ENCODE data around the gene BCAS3. TPM values are rescaled to one million over a fixed set of nuclear protein-coding genes. Genes with fewer than 3 reads are reported as not detected.

The BCAS3 gene
- total RNA-seq, 1 donor from 2014 or later = 35.7 TPM

DNA sequence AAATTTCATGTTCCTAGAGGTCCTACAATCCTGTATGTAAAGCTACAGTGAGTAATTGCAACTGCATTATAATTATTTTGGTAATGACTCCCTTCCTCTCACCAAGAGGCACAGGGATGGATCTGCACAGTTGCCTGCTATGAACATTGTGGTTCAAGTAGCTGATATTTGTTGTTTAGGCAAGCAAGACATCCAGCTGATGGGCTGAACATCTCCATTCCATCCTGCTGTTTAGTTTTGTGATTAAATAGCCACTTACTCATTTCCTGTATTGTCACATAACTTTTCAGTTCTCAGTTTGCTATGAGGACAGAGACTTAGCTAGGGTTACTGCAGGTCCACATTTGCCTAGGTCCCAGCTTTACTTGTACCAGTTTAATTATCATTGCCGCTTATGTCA, 540.8 kb downstream of the BCAS3 start:
- Mint-ChIP-seq H3K27me3 (ENCODE audit: unreplicated experiment) (no peaks in the 10 kb centered on the region), H3K4me1 (ENCODE audit: unreplicated experiment) (peaks cover 36% of the 10 kb centered on the region), H3K27ac (ENCODE audit: unreplicated experiment) (peak overlapping the region; percentile 84), H3K36me3 (ENCODE audit: unreplicated experiment) (no peaks in the 10 kb centered on the region), H3K9me3 (ENCODE audit: unreplicated experiment) (no peaks in the 10 kb centered on the region), H3K4me3 (ENCODE audit: unreplicated experiment) (no peak overlapping the region)
- TF ChIP-seq, protein P1, sequence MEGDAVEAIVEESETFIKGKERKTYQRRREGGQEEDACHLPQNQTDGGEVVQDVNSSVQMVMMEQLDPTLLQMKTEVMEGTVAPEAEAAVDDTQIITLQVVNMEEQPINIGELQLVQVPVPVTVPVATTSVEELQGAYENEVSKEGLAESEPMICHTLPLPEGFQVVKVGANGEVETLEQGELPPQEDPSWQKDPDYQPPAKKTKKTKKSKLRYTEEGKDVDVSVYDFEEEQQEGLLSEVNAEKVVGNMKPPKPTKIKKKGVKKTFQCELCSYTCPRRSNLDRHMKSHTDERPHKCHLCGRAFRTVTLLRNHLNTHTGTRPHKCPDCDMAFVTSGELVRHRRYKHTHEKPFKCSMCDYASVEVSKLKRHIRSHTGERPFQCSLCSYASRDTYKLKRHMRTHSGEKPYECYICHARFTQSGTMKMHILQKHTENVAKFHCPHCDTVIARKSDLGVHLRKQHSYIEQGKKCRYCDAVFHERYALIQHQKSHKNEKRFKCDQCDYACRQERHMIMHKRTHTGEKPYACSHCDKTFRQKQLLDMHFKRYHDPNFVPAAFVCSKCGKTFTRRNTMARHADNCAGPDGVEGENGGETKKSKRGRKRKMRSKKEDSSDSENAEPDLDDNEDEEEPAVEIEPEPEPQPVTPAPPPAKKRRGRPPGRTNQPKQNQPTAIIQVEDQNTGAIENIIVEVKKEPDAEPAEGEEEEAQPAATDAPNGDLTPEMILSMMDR (IDR thresholded peaks at IDR 0.05) = no peak
- DNase-seq (ENCODE audit: extremely low spot score, unreplicated experiment) = no peak

DNA sequence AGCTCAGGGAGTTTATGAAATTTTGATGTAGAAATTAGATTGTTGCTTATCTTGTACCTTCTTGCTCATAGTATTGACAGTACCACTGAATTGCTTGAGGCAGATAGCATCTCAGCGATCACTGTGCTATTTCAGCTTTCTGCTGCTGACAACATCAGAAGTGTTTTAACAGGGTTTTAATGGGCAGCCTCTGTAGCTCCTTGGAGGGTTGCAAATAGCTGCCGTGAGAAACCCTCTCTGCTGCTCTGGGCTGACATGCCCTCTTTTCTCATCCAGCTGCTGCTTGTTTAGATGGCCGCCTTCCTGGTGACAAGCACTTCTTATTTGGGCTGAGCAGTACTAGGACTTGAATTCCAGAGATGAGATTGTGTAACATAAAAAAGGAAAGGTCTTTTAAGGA, 541.8 kb downstream of the BCAS3 start:
- Mint-ChIP-seq H3K4me1 (ENCODE audit: unreplicated experiment) (peaks cover 33% of the 10 kb centered on the region), H3K36me3 (ENCODE audit: unreplicated experiment) (no peaks in the 10 kb centered on the region)
- DNase-seq (ENCODE audit: extremely low spot score, unreplicated experiment) = no peak

DNA sequence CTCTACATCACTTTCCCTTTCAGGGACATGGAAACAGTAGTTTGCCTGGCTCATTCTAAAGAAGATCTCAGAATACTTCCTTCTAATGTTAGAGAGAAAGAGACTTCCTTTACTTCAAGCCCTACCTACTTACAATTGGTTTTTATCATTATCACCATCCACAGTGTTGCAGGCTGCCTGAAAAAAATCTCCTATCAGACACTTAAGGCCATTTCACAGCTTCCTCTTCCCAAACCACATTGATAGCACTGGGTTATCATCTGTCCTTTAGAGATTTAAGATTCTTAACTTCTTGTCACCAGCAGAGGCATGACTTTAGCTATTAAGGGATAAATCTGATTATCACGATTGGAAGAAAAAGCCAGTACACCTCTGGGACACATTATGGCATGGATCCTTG, 543.5 kb downstream of the BCAS3 start:
- Mint-ChIP-seq H3K27me3 (ENCODE audit: unreplicated experiment) (no peaks in the 10 kb centered on the region), H3K27ac (ENCODE audit: unreplicated experiment) (no peak overlapping the region), H3K9me3 (ENCODE audit: unreplicated experiment) (no peaks in the 10 kb centered on the region), H3K4me3 (ENCODE audit: unreplicated experiment) (no peak overlapping the region), H3K4me1 (ENCODE audit: unreplicated experiment) (peaks cover 37% of the 10 kb centered on the region), H3K36me3 (ENCODE audit: unreplicated experiment) (no peaks in the 10 kb centered on the region)
- no peak for DNase-seq (ENCODE audit: extremely low spot score, unreplicated experiment)
- TF ChIP-seq, protein P1 (IDR thresholded peaks at IDR 0.05) = no peak

More for the DNA sequence above, 541.8 kb downstream of the BCAS3 start:
- Mint-ChIP-seq H3K4me3 (ENCODE audit: unreplicated experiment) (no peak overlapping the region), H3K27ac (ENCODE audit: unreplicated experiment) (peak overlapping the region; percentile 84), H3K9me3 (ENCODE audit: unreplicated experiment) (no peaks in the 10 kb centered on the region), H3K27me3 (ENCODE audit: unreplicated experiment) (no peaks in the 10 kb centered on the region)
- TF ChIP-seq, protein P1 (IDR thresholded peaks at IDR 0.05) = no peak

DNA sequence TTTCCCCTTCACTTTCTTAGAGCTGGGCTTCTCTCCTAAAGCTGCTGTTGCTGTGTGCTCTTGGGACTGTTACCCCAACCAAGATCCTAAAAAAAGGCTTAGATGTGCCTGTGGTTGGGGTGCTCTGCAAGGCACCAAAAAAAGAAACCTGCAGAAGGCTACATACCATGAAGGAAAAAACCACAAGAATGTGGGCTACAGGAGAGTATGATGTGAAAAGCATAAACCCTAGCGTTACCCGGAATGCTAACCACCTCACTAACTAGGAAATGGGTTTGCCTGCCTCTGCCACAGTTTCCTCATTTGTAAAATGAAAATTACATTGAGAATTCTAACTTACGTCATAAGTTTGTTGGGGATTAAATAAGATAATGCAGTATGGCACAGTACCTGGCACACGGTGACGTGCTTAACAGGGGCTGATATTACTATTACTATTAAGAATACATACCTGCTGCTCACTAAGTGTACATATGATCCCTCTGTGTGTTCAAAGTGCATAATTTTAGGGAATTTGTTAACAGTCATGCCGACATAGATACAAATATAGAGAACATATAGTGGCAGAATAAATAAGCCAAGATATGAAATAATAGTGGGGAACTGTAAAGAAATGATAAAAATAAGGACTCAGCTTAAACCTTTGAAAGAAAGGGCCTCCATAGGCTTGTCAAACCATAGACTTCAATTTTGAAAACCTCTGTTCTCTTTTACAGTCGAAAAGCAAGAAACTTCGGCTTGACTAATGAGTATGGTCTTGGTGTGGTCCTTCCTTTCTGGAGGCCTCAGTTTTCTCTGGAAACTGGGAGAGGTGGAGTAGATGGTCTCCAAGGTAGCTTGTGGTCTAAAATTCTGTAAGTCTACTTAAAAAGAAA, 544.2 kb downstream of the BCAS3 start:
- no peaks in the 10 kb centered on the region for H3K36me3 Mint-ChIP-seq (ENCODE audit: unreplicated experiment)
- H3K4me1 Mint-ChIP-seq (ENCODE audit: unreplicated experiment) = peaks cover 37% of the 10 kb centered on the region
- no peak overlapping the region for H3K27ac Mint-ChIP-seq (ENCODE audit: unreplicated experiment)
- H3K27me3 Mint-ChIP-seq (ENCODE audit: unreplicated experiment) = no peaks in the 10 kb centered on the region
- H3K9me3 Mint-ChIP-seq (ENCODE audit: unreplicated experiment) = no peaks in the 10 kb centered on the region
- no peak for DNase-seq (ENCODE audit: extremely low spot score, unreplicated experiment)
- no peak overlapping the region for H3K4me3 Mint-ChIP-seq (ENCODE audit: unreplicated experiment)
- TF ChIP-seq, protein P1 (IDR thresholded peaks at IDR 0.05) = no peak

DNA sequence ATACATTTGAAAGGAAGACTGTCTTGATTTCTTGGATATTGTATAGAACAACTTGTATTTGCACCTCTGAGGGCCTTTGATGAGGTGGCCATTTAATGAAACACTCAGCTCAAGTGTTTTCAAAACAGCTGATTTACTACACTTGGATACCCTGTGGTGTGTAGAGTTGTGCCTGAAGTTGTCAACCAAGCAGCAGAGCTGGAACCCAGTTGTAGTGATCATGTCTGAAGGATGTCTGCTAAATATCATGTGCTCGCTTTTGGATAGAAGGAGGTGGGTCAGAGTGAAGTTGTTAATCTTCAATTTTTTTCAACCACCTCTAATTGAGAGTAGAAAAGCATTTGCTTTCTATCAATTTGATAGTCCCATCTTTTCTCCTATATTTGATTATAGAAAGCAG, 546.1 kb downstream of the BCAS3 start:
- no peak overlapping the region for H3K27ac Mint-ChIP-seq (ENCODE audit: unreplicated experiment)
- H3K9me3 Mint-ChIP-seq (ENCODE audit: unreplicated experiment) = no peaks in the 10 kb centered on the region
- TF ChIP-seq, protein P1 (IDR thresholded peaks at IDR 0.05) = no peak
- peaks cover 25% of the 10 kb centered on the region for H3K4me1 Mint-ChIP-seq (ENCODE audit: unreplicated experiment)
- no peaks in the 10 kb centered on the region for H3K27me3 Mint-ChIP-seq (ENCODE audit: unreplicated experiment)
- DNase-seq (ENCODE audit: extremely low spot score, unreplicated experiment) = no peak
- no peaks in the 10 kb centered on the region for H3K36me3 Mint-ChIP-seq (ENCODE audit: unreplicated experiment)
- no peak overlapping the region for H3K4me3 Mint-ChIP-seq (ENCODE audit: unreplicated experiment)
